OCI-LY7 (cell line): ENCODE measurements around the gene LRRC10B. TPM values are rescaled to one million over a fixed set of nuclear protein-coding genes. Genes with fewer than 3 reads are reported as not detected.
"Not testable (repeated sequence)": the region's sequence is repeated elsewhere in the genome, so short reads cannot be mapped to it uniquely, and the experiment has no call there.

Experiments
- BruUV-seq: library from RNA; stranded (reverse); fragments of 400-500 nt; replicated peaks from 2 replicates; lab custom pipeline; 2021; lab: Mats Ljungman, UMichigan
- CTCF ChIA-PET: fragments of 300-600 bp; sonication (Branson Sonifier 250); formaldehyde crosslinking; loops from one replicate; lab custom pipeline; 2022; ENCODE audit warnings: antibody characterized with exemption; ENCODE audit not compliant: unreplicated experiment; lab: Charles Lee
- POLR2A ChIA-PET: fragments of 300-600 bp; sonication (Branson Sonifier 250); formaldehyde crosslinking; loops from one replicate; lab custom pipeline; 2022; ENCODE audit warnings: antibody characterized with exemption; lab: Charles Lee
- DNase-seq: peaks from one replicate; pipeline ENCODE4 v3.0.0-alpha.2; 2015; ENCODE audit warnings: low spot score
- H2AFZ ChIP-seq: fragments of 200-600 bp; sonication (generic), shearing (Covaris generic); 2 replicates; pipeline ENCODE4 v1.6.1; 2014; ENCODE audit warnings: mild to moderate bottlenecking, antibody characterized with exemption, low read length, moderate library complexity
- H3K27ac ChIP-seq: fragments of 200-600 bp; sonication (generic); 2 replicates; pipeline ENCODE4 v1.5.1; 2014; ENCODE audit warnings: mixed run types, low read depth, mild to moderate bottlenecking, moderate library complexity, low read length, inconsistent platforms; ENCODE audit not compliant: poor library complexity, severe bottlenecking
- H3K36me3 ChIP-seq: fragments of 200-600 bp; sonication (generic); 2 replicates; pipeline ENCODE4 v1.6.1; 2014; ENCODE audit warnings: mild to moderate bottlenecking, antibody characterized with exemption, low read length, moderate library complexity, mixed read lengths; ENCODE audit not compliant: insufficient read depth
- H3K4me1 ChIP-seq: fragments of 200-600 bp; sonication (generic); 2 replicates; pipeline ENCODE4 v1.5.1; 2014; ENCODE audit warnings: mild to moderate bottlenecking, low read length; ENCODE audit not compliant: insufficient read depth, poor library complexity, severe bottlenecking
- H3K4me2 ChIP-seq: fragments of 200-600 bp; sonication (generic); 2 replicates; pipeline ENCODE4 v1.6.1; 2014; ENCODE audit warnings: mild to moderate bottlenecking, low read length
- H3K4me3 ChIP-seq: fragments of 200-600 bp; sonication (generic); 2 replicates; pipeline ENCODE4 v1.5.1; 2014; ENCODE audit warnings: mild to moderate bottlenecking, low read depth, low read length; ENCODE audit not compliant: poor library complexity, severe bottlenecking
- H3K79me2 ChIP-seq: fragments of 200-600 bp; sonication (generic); 2 replicates; pipeline ENCODE4 v1.6.1; 2016; ENCODE audit warnings: low read depth, mild to moderate bottlenecking, low read length, moderate library complexity, mixed read lengths; ENCODE audit not compliant: insufficient read depth
- H3K9me2 ChIP-seq: fragments of 200-600 bp; sonication (generic); 2 replicates; pipeline ENCODE4 v1.6.1; 2016; ENCODE audit warnings: mild to moderate bottlenecking, low read length, mixed read lengths; ENCODE audit not compliant: insufficient read depth
- H3K9me3 ChIP-seq: fragments of 200-600 bp; sonication (generic); 2 replicates; pipeline ENCODE4 v1.6.1; 2014; ENCODE audit warnings: mild to moderate bottlenecking, mixed run types, low read length, mixed read lengths
- H4K20me1 ChIP-seq: fragments of 200-600 bp; sonication (generic); 2 replicates; pipeline ENCODE4 v1.6.1; 2014; ENCODE audit warnings: mild to moderate bottlenecking, antibody characterized with exemption, low read length, moderate library complexity, mixed read lengths; ENCODE audit not compliant: insufficient read depth
- CTCF ChIP-seq: fragments of 200-600 bp; sonication (generic); conservative IDR thresholded peaks from 2 replicates; pipeline ENCODE4 v1.5.1; 2014; ENCODE audit warnings: mild to moderate bottlenecking, antibody characterized with exemption, low read length, moderate library complexity, mixed read lengths
- EZH2phosphoT487 ChIP-seq: fragments of 200-600 bp; sonication (generic); IDR thresholded peaks from 2 replicates; pipeline ENCODE4 v1.6.1; 2018; ENCODE audit warnings: low read depth, borderline replicate concordance, mild to moderate bottlenecking, mixed run types, antibody characterized with exemption, low read length, moderate library complexity, mixed read lengths
- intact Hi-C: fragments of 100-400 bp; cut with micrococcal nuclease; formaldehyde crosslinking; loops from one replicate; pipeline ENCODE4 v1.10.0; 2022; ENCODE audit not compliant: unreplicated experiment
- total RNA-seq, 2 experiments: library from RNA; depleted of rRNA in 1 of 2; stranded (reverse); fragments of >200 nt in 1 of 2; shearing (Covaris generic) in 1 of 2; gene quantifications; 2 replicates each; pipeline ENCODE4 v1.2.3, GENCODE V29; 2014 to 2022

LRRC10B gene
- total RNA-seq, 2 experiments from 2014 or later, result not detected

GRCh38 chr11:61460986-61461385 lies 47.6 kb upstream of the LRRC10B start:
- no peaks in the 10 kb centered on the region for H3K4me1 ChIP-seq
- DNase-seq, result no peak
- H3K79me2 ChIP-seq, result no peaks in the 10 kb centered on the region
- no TSS peak for BruUV-seq
- H3K4me2 ChIP-seq, result no peak overlapping the region
- ChIA-PET POLR2A (interaction anchor here (0.6 kb wide), 1 partner anchor 463 kb away, joined by 4 read pairs; no protein-coding TSS in a partner anchor), CTCF (no interaction called here)
- no peaks in the 10 kb centered on the region for H3K9me2 ChIP-seq
- H2AFZ ChIP-seq, result no peak overlapping the region
- intact Hi-C loops, result no loop called here
- no peaks in the 10 kb centered on the region for H4K20me1 ChIP-seq
- H3K36me3 ChIP-seq, result peaks cover 14% of the 10 kb centered on the region
- no peak overlapping the region for H3K27ac ChIP-seq
- H3K4me3 ChIP-seq, result no peak overlapping the region
- no peaks in the 10 kb centered on the region for H3K9me3 ChIP-seq
- no peak for TF ChIP-seq EZH2phosphoT487
- peak; percentile 29; the same call in 1 of the 2 replicates for TF ChIP-seq CTCF

- POLR2A ChIA-PET, DNase-seq, H3K9me2 ChIP-seq, H4K20me1 ChIP-seq, H3K9me3 ChIP-seq, H3K4me1 ChIP-seq, H3K4me2 ChIP-seq, intact Hi-C loops, BruUV-seq, H3K79me2 ChIP-seq, H2AFZ ChIP-seq, CTCF ChIA-PET, H3K27ac ChIP-seq, H3K4me3 ChIP-seq: not testable (repeated sequence)
- peaks cover 39% of the 10 kb centered on the region for H3K36me3 ChIP-seq
These were observed 40.9 kb upstream of the LRRC10B start for GRCh38 chr11:61467602-61468001.

- POLR2A ChIA-PET, result no interaction called here
These were observed 40.5 kb upstream of the LRRC10B start for GRCh38 chr11:61468002-61468401.

More at GRCh38 chr11:61468002-61468401, 40.5 kb upstream of the LRRC10B start:
- CTCF ChIA-PET, result no interaction called here
- Histone ChIP-seq H4K20me1 (no peaks in the 10 kb centered on the region), H3K36me3 (peaks cover 38% of the 10 kb centered on the region), H3K9me2 (no peaks in the 10 kb centered on the region), H3K4me1 (no peaks in the 10 kb centered on the region), H3K4me2 (no peak overlapping the region), H3K27ac (no peak overlapping the region), H3K9me3 (no peaks in the 10 kb centered on the region), H2AFZ (no peak overlapping the region), H3K79me2 (no peaks in the 10 kb centered on the region), H3K4me3 (no peak overlapping the region)
- BruUV-seq, result no TSS peak
- intact Hi-C loops, result no loop called here
- no peak for DNase-seq
- TF ChIP-seq CTCF (no peak), EZH2phosphoT487 (no peak)
